KG1 (cell line): Measurements from ENCODE around the gene KIF5C.

Experiments used
- DNase-seq: peaks from one replicate; lab custom pipeline; 2025; lab: John Stamatoyannopoulos, UW

KIF5C gene

DNA sequence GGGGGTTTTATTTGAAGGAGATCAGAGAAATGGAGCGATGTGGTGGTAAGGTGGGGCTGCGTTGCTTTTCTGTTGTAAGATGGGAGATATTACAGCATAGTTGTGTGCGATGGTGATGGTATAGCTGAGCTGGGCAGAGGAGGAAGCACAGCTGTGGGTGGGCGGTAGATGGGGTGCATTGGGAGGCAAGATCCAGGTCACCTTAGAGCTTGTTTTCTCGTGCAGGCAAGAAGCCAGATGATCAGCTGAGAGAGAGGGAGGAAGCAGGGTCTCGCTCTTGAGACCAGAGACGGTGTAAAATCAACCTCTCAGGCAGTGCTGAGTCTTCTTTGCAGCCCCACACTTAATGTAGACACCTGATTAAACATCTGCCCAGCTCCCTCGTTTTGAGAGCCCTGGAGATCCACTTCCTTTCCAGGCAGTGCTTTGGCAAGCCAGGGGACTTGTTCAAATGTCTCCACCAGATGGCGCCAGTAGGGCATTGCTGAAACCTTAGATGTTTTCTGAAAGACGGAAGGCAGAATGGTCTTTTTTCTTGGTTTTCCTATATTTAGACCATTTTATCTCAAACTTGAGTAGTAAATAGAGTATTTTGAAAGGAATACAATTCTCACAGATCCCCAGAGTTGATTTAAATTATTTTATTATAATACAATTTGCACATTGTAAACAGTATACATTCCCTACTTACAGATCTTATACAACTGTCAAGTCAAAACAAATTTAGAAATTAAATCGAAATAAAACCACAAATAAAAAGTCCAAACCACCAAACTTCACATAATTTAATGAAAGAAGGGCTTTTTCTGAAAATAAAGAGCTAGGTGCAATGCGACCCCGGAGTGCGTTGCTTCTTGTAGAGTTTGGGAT, 142.3 kb downstream of the KIF5C start:
- DNase-seq: peak; percentile 53

DNA sequence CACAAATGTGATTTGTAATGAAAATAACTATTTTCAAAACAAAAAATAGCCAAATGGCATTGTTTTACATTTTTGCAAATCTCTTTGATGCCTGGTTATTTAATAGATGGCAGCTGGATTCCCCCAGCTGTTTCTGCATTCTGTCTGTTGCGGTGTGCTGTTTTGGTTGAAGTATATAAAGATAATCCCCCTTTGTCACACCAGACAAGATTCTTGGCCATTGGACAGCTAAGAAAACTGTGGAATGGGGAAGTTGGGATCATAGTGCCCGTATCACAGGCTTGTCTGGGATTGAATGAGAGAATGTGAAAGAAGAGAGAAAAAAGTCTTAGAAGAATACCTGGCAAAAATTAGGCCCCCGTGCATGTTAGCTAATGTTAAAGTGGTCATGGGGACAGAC, 144.0 kb downstream of the KIF5C start:
- DNase-seq: no peak

DNA sequence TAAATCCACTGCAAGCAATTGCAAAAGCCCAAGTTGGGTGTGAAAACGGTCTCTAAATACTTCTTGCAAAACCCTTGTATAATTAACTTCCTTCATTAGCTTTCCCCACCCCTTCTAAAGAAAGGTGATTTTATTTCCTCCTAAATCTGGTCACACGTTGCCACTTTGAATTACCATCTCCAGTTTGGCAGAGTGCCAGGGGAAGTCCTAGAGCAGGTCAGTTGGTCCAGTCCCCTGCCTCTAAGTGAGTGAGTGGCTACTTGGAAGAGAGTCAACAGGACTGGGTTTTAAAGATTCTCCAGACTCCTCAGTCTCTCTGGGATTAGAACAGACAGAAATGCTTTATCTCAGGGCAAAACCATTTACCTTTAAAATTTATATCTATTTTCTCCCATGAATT, 144.7 kb downstream of the KIF5C start:
- DNase-seq: no peak

DNA sequence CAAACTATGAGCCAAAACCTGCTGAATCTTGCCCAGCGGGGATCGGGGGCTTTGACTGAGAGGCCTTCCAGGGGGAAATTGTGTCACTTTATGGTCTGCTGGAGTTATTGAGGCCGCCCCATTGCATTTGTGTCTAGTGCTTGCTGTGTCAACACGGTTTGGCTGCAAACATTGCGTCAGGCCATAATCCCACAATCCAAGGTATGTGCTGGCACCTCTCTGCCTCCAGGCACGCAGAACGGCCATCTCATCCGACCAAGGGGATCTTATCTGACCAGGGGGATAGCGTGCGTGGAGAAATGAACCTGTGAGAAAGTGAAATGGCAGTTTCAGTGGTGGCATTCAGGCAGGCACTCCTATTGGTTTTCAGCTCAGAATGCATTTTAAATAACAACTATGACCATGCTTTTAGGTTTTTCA, 145.4 kb downstream of the KIF5C start:
- DNase-seq: no peak

DNA sequence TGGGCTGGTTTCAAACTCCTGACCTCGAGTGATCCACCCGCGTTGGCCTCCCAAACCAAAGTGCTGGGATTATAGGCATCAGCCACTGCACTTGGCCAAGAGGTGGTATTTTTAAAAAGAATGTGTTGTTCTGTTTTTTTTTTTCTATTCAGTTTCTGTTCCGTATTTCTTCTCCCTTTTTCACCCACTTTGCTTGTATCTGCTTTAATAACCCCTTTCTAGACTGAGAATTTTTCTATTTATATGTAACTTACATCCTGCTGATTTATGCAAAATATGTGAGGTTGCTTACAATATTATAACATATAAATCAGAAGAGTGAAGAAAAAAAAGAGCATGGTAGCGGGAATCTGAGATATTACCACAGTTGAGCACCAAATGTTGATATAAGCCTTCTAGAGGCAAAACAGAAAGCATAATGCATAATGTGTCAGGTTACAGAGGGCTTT, 146.3 kb downstream of the KIF5C start:
- no peak for DNase-seq

DNA sequence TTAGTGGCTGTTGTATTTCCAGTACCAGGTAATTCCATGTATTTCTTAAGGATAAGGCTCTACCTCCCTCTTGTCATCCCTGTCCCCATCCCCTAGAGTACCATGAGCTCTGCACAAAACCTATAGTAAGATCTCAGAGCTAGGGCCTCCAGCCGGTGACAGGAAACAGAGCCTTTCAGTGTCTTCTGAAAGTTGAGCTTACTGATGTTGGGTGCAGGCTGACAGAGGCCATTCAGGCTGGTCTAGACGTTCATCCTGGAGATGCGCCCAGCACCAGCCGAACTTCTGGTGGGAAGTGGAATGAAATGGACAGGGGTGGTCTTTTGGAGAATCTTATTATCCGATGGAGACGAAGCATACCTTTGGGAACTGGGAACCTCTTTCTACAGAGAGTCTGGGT, 146.7 kb downstream of the KIF5C start:
- DNase-seq: no peak

DNA sequence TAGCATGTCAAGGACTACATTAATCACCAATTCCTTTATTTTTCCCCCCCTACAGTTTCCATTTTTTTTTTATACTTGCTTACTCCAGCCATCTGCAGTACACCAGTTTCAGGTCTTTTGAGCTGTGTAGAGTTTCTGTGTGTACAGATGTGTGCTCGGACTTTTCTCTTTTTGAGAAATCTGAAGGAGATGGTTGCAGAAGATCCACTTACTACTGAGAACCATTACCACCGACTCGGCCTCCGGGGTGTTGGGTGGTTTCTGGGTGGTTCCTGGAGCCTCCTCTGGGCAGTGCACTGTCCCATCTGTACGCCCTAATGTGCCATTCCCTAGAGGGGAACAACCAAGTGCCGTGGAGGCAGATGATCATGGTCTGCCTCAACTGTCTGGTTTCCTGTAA, 148.1 kb downstream of the KIF5C start:
- no peak for DNase-seq

DNA sequence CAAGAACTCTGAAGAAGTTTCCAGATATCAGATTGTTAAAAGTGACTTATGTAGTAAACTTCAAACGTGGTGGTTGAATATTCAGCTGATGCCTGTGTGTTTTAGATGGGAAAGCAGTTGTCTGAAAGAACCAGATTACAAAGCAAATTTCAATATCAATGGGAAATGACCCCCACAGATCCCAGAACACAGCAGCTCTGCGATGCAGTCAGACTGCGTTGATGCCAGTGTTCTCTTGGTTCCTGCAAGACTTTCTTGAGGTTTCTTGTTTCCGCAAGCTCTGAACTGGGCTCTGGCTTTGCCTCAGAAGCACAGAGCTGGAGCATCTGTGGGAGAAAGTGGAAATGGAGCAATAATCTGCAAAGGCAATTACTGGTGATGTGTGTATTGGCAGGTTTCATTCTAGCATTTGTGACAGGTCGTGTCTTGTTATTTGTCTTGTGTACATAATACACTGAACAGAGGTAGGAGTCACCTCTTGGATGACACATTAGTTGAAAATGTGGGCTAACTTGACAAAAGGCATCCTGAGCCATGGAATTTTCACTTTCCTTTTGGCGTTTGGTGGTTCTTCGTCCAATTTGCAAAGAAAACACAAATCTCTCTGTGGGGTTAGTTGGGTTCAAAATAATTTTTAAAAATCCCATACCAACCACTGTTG, 152.7 kb downstream of the KIF5C start:
- no peak for DNase-seq

DNA sequence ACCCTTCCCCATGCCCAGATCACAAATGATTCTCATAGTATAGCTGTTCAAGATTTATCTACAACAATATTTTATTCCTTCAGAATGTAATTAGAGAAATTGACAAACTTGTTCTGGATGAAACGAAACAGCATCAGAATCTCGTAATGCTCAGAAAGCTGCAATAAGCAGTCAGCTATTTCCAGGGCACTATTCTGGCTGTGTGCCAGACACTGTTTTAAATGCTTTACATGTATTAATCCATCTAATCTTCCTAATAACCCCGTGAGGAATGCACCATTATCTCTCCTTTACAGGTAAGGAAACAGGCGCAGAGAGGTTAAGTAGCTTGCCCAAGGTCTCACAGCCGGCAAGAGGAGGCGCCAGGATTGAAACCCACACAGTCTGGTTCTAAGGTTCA, 153.3 kb downstream of the KIF5C start:
- DNase-seq: no peak

DNA sequence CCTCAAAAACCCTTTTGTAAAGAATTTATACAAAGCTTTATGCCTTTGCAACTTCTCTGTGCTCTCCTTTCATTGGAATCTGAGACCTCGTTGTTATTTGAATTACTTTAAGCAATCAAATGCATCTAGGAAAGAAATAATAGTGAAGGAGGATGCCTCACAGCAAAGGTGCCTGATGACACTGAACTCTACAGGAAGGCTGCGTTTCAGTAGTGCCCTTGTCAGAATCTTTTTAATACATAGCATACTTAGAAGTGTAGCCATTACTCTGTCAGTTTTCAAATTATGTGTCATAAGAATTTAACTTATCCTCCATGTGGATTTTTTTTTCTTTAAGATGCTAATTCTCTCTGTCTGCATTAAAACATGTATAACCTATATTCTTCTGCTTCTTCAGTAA, 153.9 kb downstream of the KIF5C start:
- DNase-seq: no peak

DNA sequence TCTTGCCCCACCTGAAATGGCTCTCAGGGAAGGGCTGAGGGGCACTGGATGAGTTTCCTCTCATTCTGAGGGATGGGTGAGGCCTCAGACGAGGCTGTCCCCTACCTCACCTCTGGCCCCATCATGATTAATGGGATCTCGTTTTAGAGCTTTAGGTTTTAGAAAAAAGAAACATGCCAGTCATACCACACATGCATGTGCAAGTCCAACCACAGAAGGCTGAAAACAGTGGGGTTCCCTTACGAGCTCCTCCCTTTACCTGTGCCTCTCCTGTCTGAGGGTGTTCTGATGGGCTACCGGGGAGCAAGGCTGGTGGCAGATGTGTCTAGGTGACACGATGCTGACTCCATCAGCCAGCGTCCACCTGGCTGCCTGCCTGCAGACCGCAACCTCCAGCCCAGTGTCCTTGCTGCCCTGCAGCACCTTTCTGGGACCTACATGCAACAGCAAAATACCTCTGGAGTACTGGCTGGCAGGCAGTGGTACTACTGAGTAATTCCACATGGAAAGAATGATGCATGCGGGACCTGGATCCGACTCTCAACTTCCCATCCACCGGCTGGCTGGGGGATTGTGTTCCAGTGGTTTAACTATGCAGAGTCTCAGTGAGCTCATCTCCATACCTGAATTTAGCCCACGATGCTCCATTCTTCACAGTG, 154.4 kb downstream of the KIF5C start:
- no peak for DNase-seq

DNA sequence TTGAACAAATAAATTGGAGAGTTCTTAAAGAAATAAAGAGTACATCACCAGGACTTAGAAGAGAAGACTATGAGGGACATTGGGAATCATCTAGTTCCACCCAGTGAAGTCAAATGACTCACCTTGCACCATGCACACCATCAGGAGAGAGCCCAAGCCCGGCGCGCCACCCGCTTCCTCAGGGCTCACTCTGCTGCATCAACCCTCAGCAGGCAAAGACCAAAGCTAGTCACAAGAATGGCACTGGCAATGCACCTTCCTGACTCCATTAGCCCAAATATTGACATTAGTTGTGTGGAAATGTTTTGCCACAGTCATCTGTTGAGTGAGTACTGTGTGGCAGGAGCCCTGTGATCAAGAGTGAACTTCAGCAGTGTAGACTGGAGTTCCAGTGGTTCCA, 156.4 kb downstream of the KIF5C start:
- DNase-seq: no peak

DNA sequence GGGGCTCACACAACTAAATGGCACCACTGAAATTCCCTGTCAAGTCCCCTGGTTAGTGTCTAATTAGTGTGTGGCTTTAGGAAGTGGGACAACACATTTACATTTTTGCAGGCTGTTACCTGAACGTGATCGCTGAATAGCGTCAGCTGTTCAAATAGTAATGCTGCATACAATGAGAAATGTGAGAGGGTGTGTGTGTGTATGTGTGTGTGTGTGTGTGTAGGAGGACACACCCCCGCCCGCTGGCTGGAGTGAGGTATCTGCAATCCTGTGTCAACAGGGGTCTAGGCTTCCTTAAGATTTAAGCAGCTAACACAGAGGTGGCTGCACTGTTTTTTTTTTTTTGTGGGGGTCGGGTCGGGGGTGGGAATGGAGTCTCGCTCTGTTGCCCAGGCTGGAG, 158.7 kb downstream of the KIF5C start:
- DNase-seq: no peak

DNA sequence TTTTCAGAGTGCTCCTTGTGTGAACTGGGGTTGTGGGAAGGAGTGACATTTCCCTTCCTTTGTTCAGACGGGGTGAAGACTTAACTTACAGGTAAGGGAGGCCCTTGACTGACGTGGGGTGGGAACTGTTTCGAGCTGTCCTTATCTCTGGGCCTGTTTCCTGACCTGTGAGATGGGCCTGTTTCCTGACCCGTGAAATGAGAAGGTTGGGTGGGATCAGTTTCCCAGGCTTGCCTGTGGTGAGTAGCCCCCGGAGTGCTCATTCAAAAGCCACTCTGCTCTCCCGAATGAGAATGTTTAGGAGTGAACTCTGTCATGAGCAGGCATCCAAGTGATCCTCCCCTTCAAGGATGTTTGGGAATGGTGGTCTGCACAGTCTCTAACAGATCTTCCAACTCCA, 159.4 kb downstream of the KIF5C start:
- DNase-seq: no peak

DNA sequence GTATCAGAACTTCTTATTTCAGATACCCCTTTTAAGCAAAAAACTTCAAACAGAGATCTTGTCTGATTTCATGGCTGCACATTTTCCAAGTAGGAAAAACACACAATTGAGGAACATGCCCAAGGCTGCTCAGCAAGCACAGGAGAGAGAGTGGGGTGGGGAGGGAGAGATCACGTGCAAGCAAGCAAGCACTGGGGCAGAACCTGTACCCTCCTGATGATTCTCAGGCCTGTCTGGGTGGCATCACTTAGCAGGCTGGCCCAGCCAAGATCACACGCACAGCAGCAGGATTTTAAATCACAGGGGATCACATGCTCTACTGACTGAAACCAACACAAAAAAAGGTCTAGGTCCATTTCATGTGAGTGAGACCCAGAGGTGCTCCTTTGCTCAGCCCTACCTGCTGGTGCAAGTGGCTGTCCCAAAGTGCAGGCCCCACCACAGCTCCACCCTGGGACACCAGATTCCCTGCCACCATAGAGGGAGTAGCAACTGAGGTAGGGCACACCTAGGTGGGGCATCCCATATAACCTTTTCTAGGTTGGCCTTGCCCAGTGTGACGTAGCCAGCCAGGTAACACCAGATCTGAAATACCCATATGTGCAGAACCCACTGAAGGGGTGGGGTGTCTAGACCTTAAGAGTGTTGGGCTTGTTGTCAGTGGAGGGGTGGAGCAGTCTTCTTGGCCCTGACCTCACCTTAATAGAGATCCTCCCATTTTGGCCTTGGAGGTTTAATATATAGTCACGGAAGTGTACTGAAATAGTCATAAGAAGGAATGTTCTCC, 161.7 kb downstream of the KIF5C start:
- DNase-seq: no peak

DNA sequence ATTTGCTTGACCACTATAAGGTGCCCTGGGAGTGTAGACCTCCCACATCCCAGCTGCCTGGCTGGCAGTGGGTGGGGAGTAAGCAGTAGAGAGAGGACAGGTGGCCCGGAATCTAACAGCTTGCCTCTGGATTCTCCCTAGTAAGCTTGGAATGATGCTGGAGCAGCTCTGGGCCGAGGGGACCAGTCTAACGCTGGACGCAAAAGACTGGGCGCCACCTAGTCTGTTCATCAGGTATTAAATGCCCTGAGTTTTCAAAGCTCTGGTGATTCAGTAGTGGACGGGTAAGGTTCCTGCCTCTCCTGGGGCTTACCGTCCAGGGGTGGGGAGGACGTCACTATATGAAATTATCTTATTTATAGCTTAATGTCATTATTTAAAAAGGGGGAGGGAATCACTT, 162.8 kb downstream of the KIF5C start:
- no peak for DNase-seq

DNA sequence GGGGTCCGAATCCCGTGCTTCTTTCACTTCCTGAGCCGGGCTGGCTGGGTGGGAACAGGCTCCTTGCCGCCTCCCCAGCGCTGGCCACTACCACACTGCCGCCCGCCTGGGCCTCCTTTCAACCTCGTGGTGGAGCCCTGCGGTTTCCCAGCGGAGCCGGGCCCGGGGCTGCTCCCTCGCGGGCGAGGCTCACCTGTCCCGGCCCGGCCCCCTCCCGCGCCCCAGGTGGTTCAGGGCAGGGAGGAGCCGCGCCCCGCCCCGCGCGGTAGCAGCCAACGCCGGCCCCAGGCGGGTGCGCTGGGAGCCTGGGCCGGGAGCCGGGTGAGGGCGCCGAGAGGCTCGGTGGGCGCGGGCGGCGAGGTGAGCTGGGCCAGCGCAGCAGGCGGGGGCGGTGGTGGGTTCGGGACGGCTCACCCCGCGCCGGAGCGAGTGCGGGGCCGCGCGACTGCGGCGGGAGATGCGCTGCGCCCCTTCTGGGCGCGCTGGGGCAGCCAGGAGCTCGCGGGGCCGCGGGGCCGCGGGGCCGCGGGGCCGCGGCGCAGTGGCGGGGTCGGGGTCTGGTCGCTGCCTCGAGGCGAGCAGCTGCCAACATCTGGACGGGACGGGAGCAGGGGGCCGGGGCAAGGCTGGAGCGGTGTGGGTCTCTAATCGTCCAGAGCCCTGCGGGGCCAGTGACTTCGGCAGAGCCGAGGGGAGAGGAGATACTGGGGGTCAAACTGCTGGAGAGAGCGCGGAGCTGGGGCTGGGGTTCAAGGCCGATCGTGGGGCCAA, 163.6 kb downstream of the KIF5C start, which contains the start of gene LYPD6B:
Gene LYPD6B (plus strand): TSS at position 258 of the 771 bp plus-strand sequence. CDS start 92,250 bp downstream, outside the sequence.
- no peak for DNase-seq

DNA sequence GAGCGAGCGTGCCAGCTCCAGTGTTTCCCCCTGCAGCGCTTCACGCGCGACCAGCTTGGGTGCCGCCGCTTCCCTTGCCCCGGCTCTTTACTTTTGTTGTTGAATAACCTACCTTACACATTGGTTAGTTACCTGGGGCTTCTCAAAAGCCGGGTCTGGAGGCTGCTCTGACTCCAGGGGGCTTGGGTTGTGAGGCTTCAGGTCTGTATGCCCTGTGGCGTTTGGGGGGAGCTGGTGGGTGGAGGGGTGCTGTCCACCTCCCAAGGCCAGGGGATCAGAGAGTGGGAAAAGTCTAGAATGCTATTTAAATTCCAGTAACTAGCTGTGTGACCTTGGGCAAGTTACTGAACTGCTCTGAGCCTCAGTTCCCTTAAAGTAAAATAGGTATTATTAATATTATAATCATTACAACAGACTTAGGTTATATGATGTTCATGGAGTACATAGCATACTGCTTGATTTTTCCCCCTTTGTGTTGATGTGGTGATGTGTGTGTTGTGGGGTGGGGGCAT, 164.2 kb downstream of the KIF5C start:
- no peak for DNase-seq

DNA sequence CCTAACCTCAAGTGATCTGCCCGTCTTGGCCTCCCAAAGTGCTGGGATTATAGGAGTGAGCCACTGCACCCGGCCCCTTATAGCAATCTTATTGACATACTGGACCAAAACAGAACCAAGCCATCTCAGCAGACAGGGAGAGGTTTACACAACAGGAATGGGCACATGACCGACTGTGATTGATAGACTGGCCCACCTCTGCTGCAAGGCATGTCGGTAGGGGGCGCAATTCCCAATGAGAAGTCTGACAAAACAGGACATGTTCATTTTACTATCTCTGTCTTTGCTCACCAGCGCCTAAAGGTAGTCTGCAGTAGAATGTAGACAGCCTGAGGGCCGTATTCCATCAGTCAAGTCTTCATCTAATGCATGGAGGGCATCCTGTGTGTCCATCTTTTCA, 165.4 kb downstream of the KIF5C start:
- DNase-seq: no peak

DNA sequence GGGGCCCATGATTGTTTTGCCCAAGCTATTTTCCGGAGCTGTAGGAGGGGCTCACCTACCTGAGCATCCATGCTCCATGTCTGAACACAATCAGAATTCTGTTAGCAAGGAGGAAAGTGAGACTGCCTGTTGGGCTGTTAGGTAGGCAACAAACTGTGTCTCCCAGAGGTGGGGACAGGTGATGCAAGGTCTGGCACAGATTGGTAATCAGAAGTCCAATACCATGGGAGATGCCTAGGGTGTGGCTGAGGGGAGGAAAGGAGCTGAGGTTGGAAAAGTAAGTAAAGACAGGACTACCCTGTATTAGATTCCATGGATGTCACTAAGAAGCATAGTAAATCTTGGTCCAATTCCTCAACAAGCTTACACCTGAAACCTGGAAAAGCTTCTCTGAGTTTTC, 166.5 kb downstream of the KIF5C start:
- no peak for DNase-seq

DNA sequence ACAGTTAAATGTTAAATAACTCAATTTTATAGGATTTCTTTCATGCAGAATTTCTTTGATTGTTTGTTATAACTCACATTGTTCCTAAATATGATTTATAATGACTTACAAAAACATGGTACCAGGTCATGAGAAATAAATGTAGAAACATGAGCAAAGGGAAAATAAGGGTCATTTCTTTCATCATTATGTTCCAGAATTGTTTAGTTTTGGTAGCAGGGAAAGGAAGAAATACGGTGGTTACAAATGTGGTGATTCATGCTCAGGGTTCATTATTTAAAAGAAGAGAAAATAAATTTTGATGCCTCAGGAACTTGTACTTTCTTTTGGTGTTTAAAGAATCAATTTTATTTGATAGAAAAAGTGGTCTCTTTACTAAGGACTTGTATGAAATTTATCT, 167.9 kb downstream of the KIF5C start:
- no peak for DNase-seq
